Calu3 (cell line): ENCODE data around the gene IVD. TPM values are rescaled to one million over a fixed set of nuclear protein-coding genes. Genes with fewer than 3 reads are reported as not detected.
"Not testable (repeated sequence)": the region's sequence is repeated elsewhere in the genome, so short reads cannot be mapped to it uniquely, and the experiment has no call there.

Source experiments
- BruUV-seq: library from RNA; stranded (reverse); fragments of 400-500 nt; replicated peaks from 2 replicates; lab custom pipeline; 2021; lab: Mats Ljungman, UMichigan
- CTCF ChIA-PET: fragments of 300-600 bp; sonication (Branson Sonifier 250); formaldehyde crosslinking; loops from one replicate; lab custom pipeline; 2022; ENCODE audit warnings: antibody characterized with exemption; lab: Charles Lee
- DNase-seq: peaks from one replicate; pipeline ENCODE4 v3.0.0; 2022
- H3K27ac Mint-ChIP-seq: one replicate; pipeline ENCODE4 v1.8.0; 2022; ENCODE audit warnings: mixed read lengths; ENCODE audit not compliant: unreplicated experiment
- H3K27me3 Mint-ChIP-seq: one replicate; pipeline ENCODE4 v1.8.0; 2022; ENCODE audit warnings: mixed read lengths; ENCODE audit not compliant: unreplicated experiment
- H3K36me3 Mint-ChIP-seq: one replicate; pipeline ENCODE4 v1.8.0; 2022; ENCODE audit warnings: mild to moderate bottlenecking, moderate library complexity, mixed read lengths; ENCODE audit not compliant: insufficient read depth, unreplicated experiment
- H3K4me1 Mint-ChIP-seq: one replicate; pipeline ENCODE4 v1.8.0; 2022; ENCODE audit warnings: mild to moderate bottlenecking, low read depth, mixed read lengths; ENCODE audit not compliant: unreplicated experiment
- H3K4me3 Mint-ChIP-seq: one replicate; pipeline ENCODE4 v1.8.0; 2022; ENCODE audit warnings: mild to moderate bottlenecking, low read depth, moderate library complexity, mixed read lengths; ENCODE audit not compliant: unreplicated experiment
- H3K9me3 Mint-ChIP-seq: one replicate; pipeline ENCODE4 v1.8.0; 2022; ENCODE audit warnings: low read depth, mixed read lengths; ENCODE audit not compliant: unreplicated experiment
- intact Hi-C: fragments of 100-400 bp; cut with micrococcal nuclease; formaldehyde crosslinking; loops from one replicate; pipeline ENCODE4 v1.10.0; 2022; ENCODE audit not compliant: unreplicated experiment
- total RNA-seq: library from RNA; stranded (reverse); gene quantifications from 2 replicates; pipeline ENCODE4 v1.2.3, GENCODE V29; 2022
- TF ChIP-seq, protein P1 (sequence below): fragments of 200-600 bp; IDR thresholded peaks from one replicate; pipeline ENCODE4 v1.8.0; 2022; ENCODE audit warnings: antibody characterized with exemption; ENCODE audit not compliant: unreplicated experiment

IVD gene
- total RNA-seq, 1 experiment from 2014 or later, result 46.6 TPM

DNA sequence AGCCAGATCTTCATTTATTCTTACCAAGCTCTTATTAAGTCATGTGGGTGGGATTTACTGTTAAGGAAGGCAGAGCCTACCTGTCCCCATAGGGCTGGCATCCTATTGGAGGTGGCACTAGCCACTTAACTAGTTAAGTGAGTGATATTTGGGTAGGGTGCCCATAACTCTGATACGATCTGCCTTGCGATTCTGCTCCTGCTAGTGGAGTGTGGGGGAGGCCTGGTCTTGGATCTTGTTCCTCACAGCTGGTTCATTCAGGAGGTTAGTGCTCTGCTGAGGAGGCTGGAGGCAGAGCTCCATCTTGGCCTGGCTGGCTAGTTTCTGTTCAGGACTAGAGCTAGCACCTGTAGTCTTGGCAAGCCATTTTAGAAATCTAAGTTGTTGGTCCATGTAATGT, 44.5 kb downstream of the IVD start:
- H3K36me3 Mint-ChIP-seq, result no peaks in the 10 kb centered on the region
- intact Hi-C loops, result no loop called here
- no peaks in the 10 kb centered on the region for H3K27me3 Mint-ChIP-seq
- no peaks in the 10 kb centered on the region for H3K9me3 Mint-ChIP-seq
- no TSS peak for BruUV-seq
- DNase-seq, result no peak
- TF ChIP-seq, protein P1, sequence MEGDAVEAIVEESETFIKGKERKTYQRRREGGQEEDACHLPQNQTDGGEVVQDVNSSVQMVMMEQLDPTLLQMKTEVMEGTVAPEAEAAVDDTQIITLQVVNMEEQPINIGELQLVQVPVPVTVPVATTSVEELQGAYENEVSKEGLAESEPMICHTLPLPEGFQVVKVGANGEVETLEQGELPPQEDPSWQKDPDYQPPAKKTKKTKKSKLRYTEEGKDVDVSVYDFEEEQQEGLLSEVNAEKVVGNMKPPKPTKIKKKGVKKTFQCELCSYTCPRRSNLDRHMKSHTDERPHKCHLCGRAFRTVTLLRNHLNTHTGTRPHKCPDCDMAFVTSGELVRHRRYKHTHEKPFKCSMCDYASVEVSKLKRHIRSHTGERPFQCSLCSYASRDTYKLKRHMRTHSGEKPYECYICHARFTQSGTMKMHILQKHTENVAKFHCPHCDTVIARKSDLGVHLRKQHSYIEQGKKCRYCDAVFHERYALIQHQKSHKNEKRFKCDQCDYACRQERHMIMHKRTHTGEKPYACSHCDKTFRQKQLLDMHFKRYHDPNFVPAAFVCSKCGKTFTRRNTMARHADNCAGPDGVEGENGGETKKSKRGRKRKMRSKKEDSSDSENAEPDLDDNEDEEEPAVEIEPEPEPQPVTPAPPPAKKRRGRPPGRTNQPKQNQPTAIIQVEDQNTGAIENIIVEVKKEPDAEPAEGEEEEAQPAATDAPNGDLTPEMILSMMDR, result no peak
- no peak overlapping the region for H3K27ac Mint-ChIP-seq
- H3K4me3 Mint-ChIP-seq, result no peak overlapping the region
- no peaks in the 10 kb centered on the region for H3K4me1 Mint-ChIP-seq
- CTCF ChIA-PET, result no interaction called here

DNA sequence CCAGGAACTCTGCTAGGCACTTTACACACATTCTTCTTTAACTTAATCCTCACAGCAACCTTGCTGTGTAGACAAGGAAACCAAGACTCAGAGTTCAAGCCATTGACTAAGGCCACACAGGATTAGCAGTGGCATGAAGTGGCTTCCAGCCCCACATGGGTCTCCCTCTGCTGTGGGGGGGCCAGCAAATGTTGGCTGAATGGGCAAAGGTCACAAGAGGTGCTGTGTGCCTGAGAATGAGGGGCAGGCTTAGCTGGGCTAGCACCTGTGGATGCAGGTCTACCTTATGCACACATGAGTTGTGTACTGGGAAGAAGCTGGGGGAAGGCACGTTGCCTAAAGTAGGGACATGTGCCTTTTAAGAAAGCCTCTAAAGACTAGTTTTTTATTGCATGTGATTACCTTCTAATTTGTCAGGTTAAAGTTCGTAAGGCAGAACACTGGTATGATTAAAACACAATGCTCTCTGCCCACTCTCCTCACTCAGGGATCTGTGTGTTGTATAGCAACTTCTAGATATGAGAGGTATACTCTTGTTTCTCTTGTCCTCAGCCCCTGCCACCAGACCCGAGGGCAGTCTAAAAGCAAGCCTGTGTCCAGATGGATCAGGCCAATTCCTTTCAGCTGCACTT, 46.0 kb downstream of the IVD start:
- H3K4me1 Mint-ChIP-seq, result no peaks in the 10 kb centered on the region
- CTCF ChIA-PET, result interaction anchor here (0.6 kb wide), 1 partner anchor 9 kb away, joined by 3 read pairs; no protein-coding TSS in a partner anchor
- intact Hi-C loops, result no loop called here
- no peaks in the 10 kb centered on the region for H3K27me3 Mint-ChIP-seq
- no TSS peak for BruUV-seq
- TF ChIP-seq, protein P1, result no peak
- no peak overlapping the region for H3K27ac Mint-ChIP-seq
- no peaks in the 10 kb centered on the region for H3K9me3 Mint-ChIP-seq
- H3K36me3 Mint-ChIP-seq, result no peaks in the 10 kb centered on the region
- no peak for DNase-seq
- H3K4me3 Mint-ChIP-seq, result no peak overlapping the region

DNA sequence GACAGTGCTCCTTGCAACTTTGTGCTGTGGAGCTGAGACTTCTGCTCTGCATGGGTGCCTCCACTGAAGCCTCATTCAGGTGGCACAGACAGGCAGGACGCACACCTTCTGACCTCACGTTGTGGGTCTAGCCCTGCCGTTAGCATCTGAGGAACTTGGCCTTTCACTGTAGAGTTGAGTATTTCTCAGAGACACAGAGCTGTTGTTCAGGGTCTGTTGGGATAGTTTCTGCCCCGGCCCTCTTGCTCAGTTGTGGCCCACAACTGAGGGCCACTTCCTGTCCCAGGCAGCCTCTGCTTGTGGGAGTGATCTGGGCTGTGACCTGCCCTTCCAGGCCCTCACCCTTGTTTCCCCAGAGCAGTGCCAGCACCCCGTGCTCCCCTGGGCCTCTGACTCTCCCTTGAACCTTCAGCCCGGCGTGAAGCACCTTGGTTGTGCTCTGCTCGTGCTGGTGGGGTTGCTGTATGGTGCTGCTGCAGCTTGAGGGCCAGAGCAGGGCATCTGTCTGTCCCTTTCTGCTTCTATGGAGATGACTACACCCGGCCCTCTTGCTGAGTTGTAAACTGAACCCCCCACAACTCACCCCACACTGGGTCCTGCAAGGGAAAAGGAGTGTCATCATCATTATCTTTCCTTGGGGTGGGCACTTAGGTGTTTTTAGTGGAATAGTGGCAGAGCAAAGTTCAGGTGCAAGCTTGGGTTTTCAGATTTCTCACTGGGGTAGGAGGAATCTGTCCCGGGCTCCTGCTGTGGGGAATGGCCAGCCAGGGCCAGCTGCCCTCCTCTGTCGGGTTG, 46.9 kb downstream of the IVD start:
- TF ChIP-seq, protein P1, result no peak
- no peaks in the 10 kb centered on the region for H3K4me1 Mint-ChIP-seq
- no peaks in the 10 kb centered on the region for H3K27me3 Mint-ChIP-seq
- no peak for DNase-seq
- CTCF ChIA-PET, result interaction anchor here (0.6 kb wide), 1 partner anchor 10 kb away, joined by 3 read pairs; no protein-coding TSS in a partner anchor
- no peaks in the 10 kb centered on the region for H3K9me3 Mint-ChIP-seq
- intact Hi-C loops, result no loop called here
- H3K27ac Mint-ChIP-seq, result no peak overlapping the region
- H3K36me3 Mint-ChIP-seq, result no peaks in the 10 kb centered on the region
- no TSS peak for BruUV-seq
- no peak overlapping the region for H3K4me3 Mint-ChIP-seq

DNA sequence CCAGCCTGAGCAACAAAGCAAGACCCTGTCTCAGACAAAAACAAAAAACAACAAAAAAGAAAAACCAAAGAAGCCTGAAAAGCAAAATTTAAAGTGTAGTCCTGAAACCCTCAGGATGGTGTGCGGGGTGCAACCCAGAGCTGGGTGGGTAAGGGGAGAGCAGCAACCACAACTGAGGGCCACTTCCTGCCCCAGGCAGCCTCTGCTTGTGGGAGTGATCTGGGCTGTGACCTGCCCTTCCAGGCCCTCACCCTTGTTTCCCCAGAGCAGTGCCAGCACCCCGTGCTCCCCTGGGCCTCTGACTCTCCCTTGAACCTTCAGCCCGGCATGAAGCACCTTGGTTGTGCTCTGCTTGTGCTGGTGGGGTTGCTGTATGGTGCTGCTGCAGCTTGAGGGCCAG, 48.3 kb downstream of the IVD start:
- BruUV-seq, DNase-seq, intact Hi-C loops, H3K27me3 Mint-ChIP-seq, H3K4me3 Mint-ChIP-seq, H3K36me3 Mint-ChIP-seq, H3K4me1 Mint-ChIP-seq, H3K9me3 Mint-ChIP-seq, H3K27ac Mint-ChIP-seq: not testable (repeated sequence)
- CTCF ChIA-PET, result interaction anchor here (0.6 kb wide), 1 partner anchor 86 kb away, joined by 4 read pairs; no protein-coding TSS in a partner anchor
